ENCODE measurements around the gene PTPN9. TPM values are rescaled to one million over a fixed set of nuclear protein-coding genes. Genes with fewer than 3 reads are reported as not detected.
"Not testable (repeated sequence)": the region's sequence is repeated elsewhere in the genome, so short reads cannot be mapped to it uniquely, and the experiment has no call there.

Gene PTPN9
- total RNA-seq, 1 donor from 2014 or later: 17.8 TPM

DNA sequence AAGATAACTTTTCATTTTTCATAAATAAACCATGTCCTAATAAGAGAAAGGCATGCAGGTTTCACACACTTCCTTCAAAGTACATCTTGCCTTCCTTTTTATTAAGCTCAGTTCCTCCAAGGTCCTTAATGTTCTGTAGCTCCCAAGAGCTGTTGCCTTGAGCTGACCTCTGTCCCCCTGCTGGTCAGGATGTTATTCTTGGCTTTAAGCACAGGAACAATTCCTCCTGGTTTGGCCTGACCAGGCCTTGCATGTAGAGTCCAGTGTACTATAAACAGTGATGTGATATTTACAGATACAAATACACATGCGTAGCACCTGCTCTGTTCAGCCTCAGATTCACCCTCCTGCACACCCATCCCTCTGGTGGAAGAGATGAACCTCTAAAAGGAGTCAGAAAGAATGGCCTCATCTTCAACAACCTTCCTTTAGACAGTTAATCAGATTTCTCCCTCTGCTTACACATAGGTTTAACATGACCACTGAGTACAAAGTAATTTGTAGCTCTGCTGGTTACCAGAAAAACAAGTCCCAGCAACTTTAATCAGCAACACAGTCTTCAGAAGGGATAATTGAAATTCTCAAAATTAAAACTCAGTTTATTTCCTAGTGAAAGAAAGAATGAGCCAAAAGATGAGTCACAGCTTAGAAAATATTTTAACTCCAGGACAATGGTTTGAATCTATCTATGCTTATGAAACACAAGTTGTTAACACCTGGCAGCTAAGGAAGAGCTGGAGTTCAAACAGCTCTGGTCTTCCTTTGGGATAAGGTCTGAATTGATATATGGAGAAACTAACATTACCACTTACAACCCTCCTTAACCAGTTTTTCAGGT is 46.5 kb downstream of the PTPN9 start:
- DNase-seq (ENCODE audit: low spot score): peak; percentile 33

DNA sequence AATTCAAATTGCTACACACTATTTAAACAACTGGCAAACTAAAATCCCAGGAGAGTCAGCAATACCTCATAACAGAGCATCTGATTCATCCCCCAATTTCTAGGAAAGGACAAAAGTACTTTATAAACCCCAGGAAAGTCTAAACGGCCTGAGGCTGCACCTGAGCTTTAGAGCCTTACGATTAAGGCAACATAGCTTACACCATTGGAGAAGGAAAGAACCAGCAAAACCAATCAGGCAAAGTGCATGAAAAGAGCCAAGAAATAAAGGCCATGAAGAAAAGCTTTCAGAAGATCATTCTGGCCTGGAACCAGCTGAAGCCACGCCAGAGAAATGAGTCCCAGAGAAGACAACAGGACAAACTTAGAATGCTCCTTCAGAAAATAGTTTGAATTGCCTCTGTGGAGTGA is 48.1 kb downstream of the PTPN9 start:
- DNase-seq (ENCODE audit: low spot score): no peak

DNA sequence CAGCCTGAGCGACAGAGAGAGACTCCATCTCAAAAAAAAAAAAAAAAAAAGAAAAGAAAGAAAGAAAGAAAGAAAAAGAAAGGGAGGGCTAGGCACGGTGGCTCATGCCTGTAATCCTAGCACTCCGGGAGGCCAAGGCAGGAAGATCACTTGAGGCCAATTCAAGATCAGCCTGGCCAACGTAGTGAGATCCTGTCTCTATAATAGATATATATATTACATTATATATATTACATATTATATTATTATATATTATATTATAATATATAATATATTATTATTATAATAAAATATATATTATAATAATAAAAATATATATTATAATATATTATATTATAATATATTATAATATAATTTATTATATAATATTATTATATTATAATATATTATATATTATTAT is 48.9 kb downstream of the PTPN9 start:
- no peak for DNase-seq (ENCODE audit: low spot score)

DNA sequence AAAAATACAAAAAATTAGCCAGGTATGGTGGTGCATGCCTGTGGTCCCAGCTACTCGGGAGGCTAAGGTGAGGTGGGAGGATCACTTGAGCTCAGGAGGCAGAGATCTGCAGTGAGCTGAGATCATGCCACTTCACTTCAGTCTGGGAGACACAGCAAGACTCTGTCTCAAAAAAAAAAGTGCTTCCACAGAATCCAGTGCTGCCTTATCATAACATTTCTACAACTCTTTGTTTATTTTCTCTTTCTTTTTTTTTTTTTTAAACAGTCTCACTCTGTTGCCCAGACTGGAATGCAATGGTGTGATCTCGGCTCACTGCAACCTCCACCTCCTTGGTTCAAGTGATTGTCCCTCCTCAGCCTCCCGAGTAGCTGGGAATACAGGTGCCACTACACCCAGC is 53.4 kb downstream of the PTPN9 start:
- not testable (repeated sequence) for DNase-seq (ENCODE audit: low spot score)

DNA sequence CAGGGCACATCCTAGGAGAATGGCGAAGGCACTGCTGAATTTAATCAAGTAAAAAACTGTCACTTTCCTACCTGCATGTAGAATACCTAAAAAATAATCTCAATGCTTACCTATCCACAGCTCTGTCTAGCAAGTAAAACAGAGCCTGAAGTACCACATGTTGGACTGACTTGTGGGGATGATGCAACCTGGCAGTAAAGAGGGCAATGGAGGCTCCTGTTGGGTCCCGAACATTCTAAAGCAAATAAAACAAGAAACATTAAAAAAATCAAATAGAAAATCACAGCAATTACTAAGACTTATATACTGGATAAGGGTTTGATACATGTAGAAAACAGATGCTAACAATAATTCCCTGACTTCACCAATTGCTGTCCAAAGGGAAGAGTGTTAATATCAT is 56.1 kb downstream of the PTPN9 start:
- DNase-seq (ENCODE audit: low spot score): no peak

DNA sequence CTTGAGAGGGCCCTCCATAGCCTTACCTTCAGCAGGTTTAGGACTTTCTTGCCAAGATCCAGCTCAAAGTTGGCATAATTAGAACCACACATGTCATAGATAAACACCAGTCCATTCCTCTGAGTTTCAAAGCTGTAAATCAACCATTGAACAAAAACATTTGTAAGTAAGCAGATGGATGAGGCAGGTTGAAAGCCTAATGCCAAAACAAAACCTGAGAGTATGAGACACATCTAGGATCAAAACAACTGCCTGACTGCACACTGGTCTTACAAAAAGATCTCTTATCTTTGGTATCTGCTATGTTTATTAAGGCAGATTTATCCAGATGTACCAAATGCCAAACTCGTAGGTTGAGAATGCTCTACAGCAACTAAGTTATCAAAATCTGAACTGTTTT is 61.9 kb downstream of the PTPN9 start:
- DNase-seq (ENCODE audit: low spot score): no peak

DNA sequence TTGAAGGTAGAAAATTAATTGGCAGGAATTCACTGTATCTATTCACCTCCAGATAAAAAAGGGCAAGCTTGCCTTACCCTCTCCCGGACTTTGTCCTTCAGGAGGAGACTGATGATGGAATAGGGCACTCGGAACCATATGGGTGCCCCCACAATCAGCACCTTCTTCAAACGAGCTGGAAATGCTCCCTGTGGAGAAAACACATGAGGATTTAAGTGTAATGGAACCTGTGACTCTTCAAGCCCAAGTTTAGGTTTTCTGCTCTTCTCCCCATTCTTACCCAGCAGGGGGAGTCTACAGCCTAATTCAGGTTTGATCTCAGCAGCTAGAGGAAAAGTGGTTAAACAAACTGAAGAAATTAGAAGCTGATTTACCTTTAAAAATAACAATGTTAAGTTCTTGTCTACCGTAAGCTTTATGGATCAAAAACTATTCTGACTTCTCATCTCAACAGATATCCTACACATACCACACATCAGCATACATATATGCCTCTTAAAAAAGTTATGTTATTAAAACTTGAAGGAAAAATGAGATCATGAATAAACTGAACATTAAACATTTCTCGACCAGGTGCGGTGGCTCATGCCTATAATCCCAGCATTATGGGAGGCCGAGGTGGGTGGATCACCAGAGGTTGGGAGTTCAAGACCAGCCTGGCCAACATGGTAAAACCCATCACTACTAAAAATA is 70.1 kb downstream of the PTPN9 start:
- DNase-seq (ENCODE audit: low spot score): peak; percentile 43

DNA sequence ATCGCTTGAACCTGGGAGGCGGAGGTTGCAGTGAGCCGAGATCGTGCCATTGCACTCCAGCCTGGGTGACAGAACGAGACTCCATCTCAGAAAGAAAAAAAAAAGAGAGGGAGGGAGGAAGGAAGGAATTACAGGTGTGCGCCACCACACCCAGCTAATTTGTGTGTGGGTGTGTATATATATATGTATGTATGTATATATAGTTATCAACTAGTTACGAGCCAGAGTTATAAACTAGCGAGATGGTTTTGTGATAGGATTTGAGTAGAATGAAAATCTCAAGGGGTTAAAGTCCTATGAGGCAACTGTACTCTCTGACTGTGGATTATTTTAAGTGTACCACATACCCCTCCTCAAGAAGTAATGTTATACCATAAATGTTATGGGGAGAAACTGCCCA is 76.8 kb downstream of the PTPN9 start:
- DNase-seq (ENCODE audit: low spot score): no peak

DNA sequence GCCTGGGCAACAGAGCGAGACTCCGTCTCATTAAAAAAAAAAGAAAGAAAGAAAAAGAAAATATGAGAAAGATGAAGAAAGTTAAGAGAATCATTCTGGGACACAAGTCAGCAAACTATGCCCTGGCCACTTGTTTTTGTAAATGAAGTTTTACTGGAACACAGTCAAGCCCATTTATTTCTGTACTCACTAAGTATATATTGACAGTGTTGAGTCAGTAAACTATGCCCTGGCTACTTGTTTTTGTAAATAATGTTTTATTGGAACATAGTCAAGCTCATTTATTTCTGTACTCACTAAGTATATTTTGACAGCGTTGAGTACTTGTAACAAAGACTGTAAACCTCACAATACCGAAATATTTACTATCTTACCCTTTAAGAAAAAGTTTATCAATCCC is 85.4 kb downstream of the PTPN9 start:
- DNase-seq (ENCODE audit: low spot score): no peak

DNA sequence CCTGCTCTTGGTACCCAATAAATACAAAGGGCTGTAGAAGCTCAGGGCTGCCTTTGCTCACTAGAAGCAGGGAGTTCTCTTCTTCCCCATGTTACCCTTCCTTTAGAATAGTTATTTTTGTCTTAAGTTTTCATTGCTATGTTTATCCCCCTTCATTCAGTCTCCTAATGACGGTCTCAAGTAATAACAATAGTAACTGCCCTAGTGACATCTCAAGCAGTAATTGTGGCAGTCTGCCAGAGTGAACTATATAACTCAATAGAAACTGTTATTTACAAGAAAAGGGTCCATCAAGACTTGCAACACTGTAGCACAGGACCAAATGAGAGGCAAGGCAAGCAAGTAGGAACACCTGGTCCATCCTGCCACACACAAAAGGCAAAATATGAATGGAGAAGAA is 95.2 kb downstream of the PTPN9 start:
- no peak for DNase-seq (ENCODE audit: low spot score)

DNA sequence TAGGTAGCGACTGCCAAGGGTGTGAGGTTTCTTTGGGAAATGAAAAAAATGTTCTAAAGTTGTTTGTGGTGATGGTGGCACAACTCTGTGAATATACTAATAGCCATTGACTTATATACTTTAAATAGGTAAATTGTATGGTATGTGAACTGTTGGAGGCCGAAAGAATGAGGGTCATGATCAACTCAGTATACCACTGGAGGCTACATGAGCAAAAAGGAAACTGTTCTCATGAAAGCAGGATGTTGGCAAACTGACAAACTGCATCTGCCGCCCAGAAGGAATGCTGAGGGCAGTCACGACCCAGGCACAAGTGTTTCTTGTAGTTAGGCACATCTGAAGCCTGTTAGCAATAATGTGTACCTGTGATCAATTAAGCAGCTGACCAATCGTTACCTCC is 95.6 kb downstream of the PTPN9 start:
- not testable (repeated sequence) for DNase-seq (ENCODE audit: low spot score)

DNA sequence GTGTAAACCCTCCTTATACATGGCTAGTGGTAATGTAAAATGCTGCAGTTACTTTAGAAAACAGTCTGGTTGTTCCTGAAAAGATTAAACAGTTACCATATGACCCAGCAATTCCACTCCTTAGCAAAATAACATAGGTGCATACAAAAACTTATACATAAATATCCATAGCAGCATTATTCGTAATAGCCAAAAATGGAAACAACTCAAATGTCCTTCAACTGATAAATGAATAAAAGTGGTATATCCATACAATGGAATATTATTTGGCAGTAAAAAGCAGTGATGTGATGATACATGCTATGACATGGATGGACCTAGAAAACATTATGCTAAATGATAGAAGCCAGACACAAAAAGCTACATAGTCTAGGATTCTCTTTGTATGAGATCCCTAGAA is 96.0 kb downstream of the PTPN9 start:
- DNase-seq (ENCODE audit: low spot score): no peak

DNA sequence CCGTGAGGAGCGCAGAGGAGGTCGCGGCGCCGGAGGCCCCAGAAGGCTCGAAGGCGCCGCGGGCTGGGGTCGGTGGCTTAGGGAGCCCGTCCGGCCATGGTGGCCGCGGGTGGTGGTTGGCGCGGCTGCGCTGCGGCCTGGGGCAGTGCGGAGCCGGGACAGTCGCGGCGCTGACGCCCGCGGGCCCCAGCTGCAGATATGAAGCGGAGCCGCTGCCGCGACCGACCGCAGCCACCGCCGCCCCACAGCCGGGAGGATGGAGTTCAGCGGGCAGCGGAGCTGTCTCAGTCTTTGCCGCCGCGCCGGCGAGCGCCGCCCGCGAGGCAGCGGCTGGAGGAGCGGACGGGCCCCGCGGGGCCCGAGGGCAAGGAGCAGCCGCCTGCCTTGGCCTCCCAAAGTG is 98.7 kb downstream of the PTPN9 start:
- DNase-seq (ENCODE audit: low spot score): not testable (repeated sequence)

DNA sequence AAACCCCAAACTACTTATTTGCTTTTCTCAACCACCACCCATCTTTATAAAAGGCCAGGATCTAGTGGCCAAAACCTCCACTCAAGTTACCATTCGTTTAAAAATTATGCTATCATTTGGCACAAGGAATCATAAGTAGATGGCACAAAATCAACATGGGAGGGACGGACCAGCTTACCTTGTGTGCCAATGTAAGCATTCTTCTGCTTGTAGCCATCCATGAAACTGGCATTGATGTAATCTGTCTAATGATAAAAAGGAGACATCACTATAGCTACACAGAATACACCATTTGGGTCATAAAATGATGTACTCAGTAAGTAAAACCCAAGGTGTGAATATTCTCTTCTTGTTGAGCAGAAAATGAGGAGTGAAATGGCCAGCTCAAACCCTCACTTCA is 99.4 kb downstream of the PTPN9 start:
- no peak for DNase-seq (ENCODE audit: low spot score)

DNA sequence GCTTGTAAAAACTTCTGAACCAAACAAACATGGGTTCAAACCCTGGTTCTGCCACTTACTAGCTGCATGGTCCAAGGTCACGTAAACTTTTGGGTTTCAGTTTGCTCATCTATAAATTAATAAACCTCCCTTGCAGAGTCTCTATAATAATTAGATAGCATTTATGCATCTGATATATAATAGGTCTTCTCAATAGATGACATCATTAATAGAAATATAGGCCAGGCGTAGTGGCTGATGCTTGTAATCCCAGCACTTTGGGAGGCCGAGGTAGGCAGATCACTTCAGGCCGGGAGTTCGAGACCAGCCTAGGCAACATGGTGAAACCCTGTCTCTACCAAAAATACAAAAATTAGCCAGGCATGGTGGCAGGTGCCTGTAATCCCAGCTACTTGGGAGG is 102.0 kb downstream of the PTPN9 start:
- DNase-seq (ENCODE audit: low spot score): not testable (repeated sequence)

DNA sequence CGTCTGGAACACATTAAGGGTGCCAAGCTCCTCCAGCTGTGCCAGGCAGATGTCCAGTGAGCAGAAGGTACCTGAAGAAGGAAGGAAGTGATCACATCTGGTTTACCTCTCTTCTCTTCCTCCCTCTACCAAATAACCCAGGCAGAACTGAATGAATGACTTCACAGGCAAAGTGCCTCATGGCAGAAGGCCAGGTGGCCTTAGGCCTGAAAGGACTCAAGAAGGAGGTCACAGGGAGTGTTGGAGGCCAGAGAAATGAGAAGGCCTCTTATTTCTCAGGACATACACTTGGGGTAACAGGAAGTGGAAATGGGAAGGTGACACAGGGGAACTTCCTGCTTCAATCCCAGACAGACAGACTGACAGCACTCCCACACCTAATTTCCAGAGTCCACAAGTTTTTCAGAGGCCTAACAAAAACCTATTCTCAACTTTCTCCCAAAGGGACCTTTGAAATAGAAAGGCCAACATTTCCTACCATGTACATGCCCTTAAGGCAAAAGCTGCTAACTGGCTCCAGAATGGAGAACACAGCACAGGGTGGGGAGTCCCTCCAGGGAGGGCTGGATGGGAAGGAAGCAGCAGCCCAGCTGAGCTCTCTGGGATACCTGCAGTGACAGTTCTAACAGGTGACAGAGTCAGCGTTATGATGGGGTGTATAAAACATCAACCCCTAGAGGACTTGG is 110.1 kb downstream of the PTPN9 start:
- DNase-seq (ENCODE audit: low spot score): no peak

DNA sequence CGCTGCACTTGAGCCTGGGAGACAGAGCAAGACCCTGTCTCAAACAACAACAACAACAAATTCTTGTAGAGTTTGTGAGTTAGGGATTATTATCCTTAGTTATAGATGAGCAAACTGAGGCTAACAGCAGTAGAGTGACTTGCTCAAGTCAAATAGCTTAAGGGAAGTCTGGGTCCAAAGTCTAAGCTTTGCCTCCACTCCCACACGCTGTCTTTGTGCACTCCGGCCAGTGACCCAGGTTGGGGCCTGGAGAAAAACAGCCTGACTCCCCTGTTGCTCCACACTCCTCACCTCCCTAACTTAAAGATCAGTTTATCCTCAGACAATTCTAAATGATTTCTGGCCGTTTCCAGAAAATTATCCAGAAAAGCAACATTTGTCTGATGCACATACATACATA is 118.5 kb downstream of the PTPN9 start:
- no peak for DNase-seq (ENCODE audit: low spot score)

DNA sequence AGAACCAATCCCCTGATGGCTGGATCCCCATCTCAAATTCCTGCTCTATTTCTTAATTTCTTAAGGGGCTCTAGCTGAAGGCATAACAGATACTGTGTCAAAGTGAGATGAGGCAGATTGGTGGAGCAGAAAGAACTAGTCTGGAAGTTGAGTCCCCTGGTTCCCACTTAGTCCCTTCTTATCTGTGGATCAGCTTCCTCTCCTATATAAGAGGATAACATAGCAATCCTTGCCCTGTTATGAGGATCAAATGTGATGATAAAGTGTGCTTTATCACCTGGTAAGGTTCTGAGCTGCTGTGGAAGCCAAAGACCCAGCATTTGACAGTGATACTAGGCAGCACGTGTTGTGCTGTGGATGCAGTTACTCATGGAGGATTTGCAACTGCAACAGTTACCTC is 119.5 kb downstream of the PTPN9 start:
- DNase-seq (ENCODE audit: low spot score): peak; percentile 65

DNA sequence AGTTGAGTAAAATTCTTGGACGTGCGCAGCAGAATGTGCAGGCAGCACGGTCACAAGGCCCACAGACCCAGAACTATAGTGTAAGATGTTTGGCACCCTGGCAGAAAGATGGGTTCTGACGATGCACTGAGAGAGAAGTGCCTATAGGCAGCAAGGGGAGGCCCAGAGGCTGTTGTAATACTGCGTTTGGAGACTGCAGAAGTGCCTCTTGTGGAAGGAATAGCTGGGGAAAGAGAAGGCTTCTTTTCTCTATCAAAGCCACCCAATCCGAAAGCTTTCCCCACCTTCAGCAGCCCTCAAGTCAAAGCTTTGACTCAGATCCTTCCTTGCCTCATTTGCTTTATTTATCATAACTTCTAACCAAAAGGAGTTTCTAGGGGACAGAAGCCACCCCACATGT is 122.4 kb downstream of the PTPN9 start:
- no peak for DNase-seq (ENCODE audit: low spot score)

DNA sequence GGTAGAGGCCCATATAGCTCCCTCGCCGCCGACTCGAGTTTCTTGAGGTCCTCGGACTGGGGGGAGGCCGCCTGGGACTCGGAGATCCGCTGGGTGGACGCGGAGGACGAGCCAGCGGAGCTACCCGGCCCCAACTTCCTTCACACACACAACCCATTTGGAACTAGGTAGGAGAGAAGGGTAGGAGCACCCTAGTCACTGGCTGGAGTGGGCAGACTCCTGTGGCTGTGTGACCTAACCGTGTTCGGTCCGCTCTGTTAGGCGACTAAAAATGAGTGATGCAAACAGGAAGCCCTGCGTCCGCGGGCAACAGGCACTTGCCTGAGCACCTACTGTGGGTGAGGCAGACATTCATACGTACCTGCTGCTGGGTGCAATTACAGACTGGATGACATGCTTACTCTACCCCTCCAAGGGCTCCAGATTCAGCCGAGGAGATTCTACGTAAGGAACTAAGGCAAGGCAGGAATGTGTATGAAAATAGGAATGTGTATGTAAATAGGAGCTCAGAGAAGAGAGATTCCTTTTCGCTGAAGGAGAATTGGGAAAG is 123.1 kb downstream of the PTPN9 start:
- no peak for DNase-seq (ENCODE audit: low spot score)

DNA sequence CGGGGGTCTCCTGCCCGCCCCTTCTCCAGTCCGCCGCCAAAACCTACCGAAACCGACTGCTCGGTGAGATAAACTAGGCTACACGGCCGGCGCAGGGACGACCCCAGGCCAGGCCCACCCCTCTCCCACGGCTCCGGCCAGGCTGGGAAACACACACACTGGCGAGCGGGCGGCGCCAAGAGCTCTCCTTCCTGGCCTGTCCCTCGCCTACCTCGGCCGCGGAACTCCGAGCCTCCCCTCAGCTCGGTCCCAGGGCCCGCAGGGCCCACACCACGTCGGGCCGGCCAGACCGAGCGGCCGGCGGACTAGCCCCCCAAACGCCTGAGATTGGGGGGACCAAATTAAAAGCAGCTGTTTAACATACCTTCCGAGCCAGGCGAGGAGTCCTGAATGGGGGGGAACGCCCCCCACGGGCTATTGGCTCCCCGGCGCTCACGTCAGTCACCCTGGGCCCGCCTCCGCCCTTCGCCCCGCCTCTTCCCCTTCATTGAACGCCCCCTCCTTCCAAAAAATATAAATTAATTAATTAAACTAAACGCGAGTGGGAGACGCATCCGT is 123.6 kb downstream of the PTPN9 start:
- peak; percentile 93 for DNase-seq (ENCODE audit: low spot score)
